Hair follicle dermal papilla cell (primary cell): ENCODE results near the gene DSG2. TPM values are rescaled to one million over a fixed set of nuclear protein-coding genes. Genes with fewer than 3 reads are reported as not detected.

ENCODE experiments used
- total RNA-seq: library from RNA; depleted of rRNA; stranded (reverse); fragments of >200 nt; gene quantifications from 2 replicates; pipeline ENCODE4 v1.2.3, GENCODE V29; 2012

DSG2 gene
- total RNA-seq = 0.12 and 0.49 TPM in 2 replicates

DNA sequence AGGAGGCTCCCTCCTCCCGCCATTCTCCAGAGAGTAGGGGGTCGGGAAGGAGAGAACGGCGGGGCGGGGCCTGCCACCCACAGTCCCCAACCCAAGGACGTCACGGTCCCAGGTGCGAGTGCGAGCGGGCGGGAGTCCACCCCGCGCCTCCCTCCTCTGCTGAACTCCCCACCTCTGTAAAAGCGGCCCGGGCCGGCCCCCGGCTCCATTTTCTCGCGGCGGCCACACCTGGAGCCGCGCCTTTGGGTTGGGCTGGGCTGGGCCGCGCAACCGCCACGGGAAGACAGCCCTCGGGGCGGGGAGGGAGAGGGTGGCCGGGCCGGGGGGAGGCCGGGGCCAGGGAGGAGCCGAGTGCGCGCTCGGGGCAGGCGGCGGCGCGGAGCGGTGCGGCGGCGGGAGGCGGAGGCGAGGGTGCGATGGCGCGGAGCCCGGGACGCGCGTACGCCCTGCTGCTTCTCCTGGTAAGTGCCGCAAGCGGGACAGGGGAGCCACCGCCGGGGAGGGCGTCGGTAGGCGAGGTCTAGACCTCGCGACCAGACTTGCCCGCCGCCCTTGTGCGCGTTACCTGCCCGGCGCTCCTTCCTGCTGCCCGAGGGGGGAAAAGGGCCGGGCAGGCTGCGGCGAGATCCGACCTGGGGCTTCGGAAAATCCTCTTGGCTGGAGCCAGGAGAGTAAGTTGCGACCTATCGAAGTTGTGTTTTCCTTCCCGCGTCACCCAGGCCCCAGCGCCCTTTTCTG, at the start of gene DSG2:
Gene DSG2 (plus strand): TSS at position 342 of the 738 bp plus-strand sequence. CDS start 75 bp downstream, at position 417.

GRCh38 chr18:31591628-31592027, 93.7 kb downstream of the DSG2 start, which contains the start of gene TTR:
TTR (plus strand) TSS chr18:31591877; CDS start chr18:31591903, 26 bp downstream.

Other genes starting within 250 kb of the DSG2 start
- not detected in 2 replicates for gene DSG1, start 180.0 kb upstream of the DSG2 start, total RNA-seq
- gene DSG4, start 121.4 kb upstream of the DSG2 start, total RNA-seq = not detected in 2 replicates
- 0.32 and 0.36 TPM in 2 replicates for gene DSG3, start 50.4 kb upstream of the DSG2 start, total RNA-seq
- gene TTR, start 93.7 kb downstream of the DSG2 start, total RNA-seq = 0.61 TPM in 1 of 2 replicates, not detected in the other
- 4.9 and 8.6 TPM in 2 replicates for gene B4GALT6, start 186.4 kb downstream of the DSG2 start, total RNA-seq